ENCODE results near the gene DIPK1A.
"Not testable (repeated sequence)": the region's sequence is repeated elsewhere in the genome, so short reads cannot be mapped to it uniquely, and the experiment has no call there.

DNA sequence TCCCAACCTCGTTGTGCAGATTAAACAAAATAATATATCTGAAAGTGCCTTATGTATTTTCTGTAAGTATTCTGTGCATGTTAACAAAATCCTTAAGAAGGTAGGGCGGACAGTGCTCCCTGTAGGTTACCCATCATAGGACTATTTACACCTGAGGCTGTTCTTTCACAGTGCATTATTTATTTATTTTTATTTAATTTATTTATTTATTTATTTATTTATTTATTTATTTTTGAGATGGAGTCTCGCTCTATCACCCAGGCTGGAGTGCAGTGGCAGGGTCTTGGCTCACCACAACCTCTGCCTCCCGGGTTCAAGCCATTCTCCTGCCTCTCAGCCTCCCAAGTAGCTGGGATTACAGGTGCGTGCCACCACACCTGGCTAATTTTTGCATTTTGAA lies 12.8 kb upstream of the DIPK1A start:
- TF ChIP-seq EZH2 (optimal IDR thresholded peaks at IDR 0.05; ENCODE audit: low read depth, low read length); CTCF (IDR thresholded peaks at IDR 0.05; ENCODE audit: low read length): not testable (repeated sequence)
